OCI-LY1 (cell line): ENCODE data around the gene LONRF2.
A peak's percentile ranks its signal among the peaks of the same experiment; 100 is the strongest.

Experiments
- H2AFZ ChIP-seq: fragments of 200-600 bp; sonication (generic), shearing (Covaris generic); 2 replicates; pipeline ENCODE4 v1.6.0; 2014; ENCODE audit warnings: antibody characterized with exemption, mild to moderate bottlenecking, low read length
- H3F3A ChIP-seq: fragments of 200-600 bp; sonication (generic), shearing (Covaris generic); 2 replicates; pipeline ENCODE4 v1.6.0; 2014; ENCODE audit warnings: mild to moderate bottlenecking, antibody characterized with exemption, low read length, moderate library complexity; ENCODE audit not compliant: insufficient read depth
- H3K27ac ChIP-seq: fragments of 200-600 bp; sonication (generic); 2 replicates; pipeline ENCODE4 v1.5.1; 2014; ENCODE audit warnings: low read length, mixed run types, mild to moderate bottlenecking, low read depth; ENCODE audit not compliant: poor library complexity, severe bottlenecking
- H3K27me3 ChIP-seq: fragments of 200-600 bp; sonication (generic); 2 replicates; pipeline ENCODE4 v1.6.0; 2014; ENCODE audit warnings: antibody characterized with exemption, mild to moderate bottlenecking, low read length, moderate library complexity; ENCODE audit not compliant: insufficient read depth
- H3K36me3 ChIP-seq: fragments of 200-600 bp; sonication (generic); 2 replicates; pipeline ENCODE4 v1.6.1; 2014; ENCODE audit warnings: mild to moderate bottlenecking, antibody characterized with exemption, low read length, moderate library complexity, mixed read lengths; ENCODE audit not compliant: insufficient read depth
- H3K4me1 ChIP-seq: fragments of 200-600 bp; sonication (generic); 2 replicates; pipeline ENCODE4 v1.5.1; 2014; ENCODE audit warnings: mild to moderate bottlenecking, low read length, moderate library complexity; ENCODE audit not compliant: insufficient read depth, severe bottlenecking
- H3K4me2 ChIP-seq: fragments of 200-600 bp; sonication (generic), shearing (Covaris generic); 2 replicates; pipeline ENCODE4 v1.6.1; 2014; ENCODE audit warnings: low read length
- H3K4me3 ChIP-seq: fragments of 200-600 bp; sonication (generic); 2 replicates; pipeline ENCODE4 v1.5.1; 2014; ENCODE audit warnings: low read length, low read depth, mild to moderate bottlenecking, mixed read lengths; ENCODE audit not compliant: poor library complexity, severe bottlenecking
- H3K79me2 ChIP-seq: fragments of 200-600 bp; shearing (Covaris generic); 2 replicates; pipeline ENCODE4 v1.6.1; 2016; ENCODE audit warnings: mixed run types, low read length, mixed read lengths; ENCODE audit not compliant: insufficient read depth
- H3K9ac ChIP-seq: fragments of 200-600 bp; sonication (generic), shearing (Covaris generic); 2 replicates; pipeline ENCODE4 v1.6.1; 2014; ENCODE audit warnings: mild to moderate bottlenecking, low read length, mixed read lengths
- H3K9me2 ChIP-seq: fragments of 200-600 bp; sonication (generic), shearing (Covaris generic); 2 replicates; pipeline ENCODE4 v1.6.1; 2014; ENCODE audit warnings: low read depth, mild to moderate bottlenecking, low read length, mixed read lengths
- H3K9me3 ChIP-seq: fragments of 200-600 bp; shearing (Covaris generic); 2 replicates; pipeline ENCODE4 v1.6.1; 2014; ENCODE audit warnings: low read length, mixed read lengths
- H4K20me1 ChIP-seq: fragments of 200-600 bp; sonication (generic), shearing (Covaris generic); 2 replicates; pipeline ENCODE4 v1.6.0; 2016; ENCODE audit warnings: mild to moderate bottlenecking, low read length; ENCODE audit not compliant: insufficient read depth
- CTCF ChIP-seq: fragments of 200-600 bp; sonication (generic), shearing (Covaris generic); IDR thresholded peaks from 2 replicates; pipeline ENCODE4 v1.5.1; 2017; ENCODE audit warnings: mild to moderate bottlenecking, antibody characterized with exemption, low read length, moderate library complexity, mixed read lengths
- EZH2 ChIP-seq: fragments of 200-600 bp; sonication (generic), shearing (Covaris generic); IDR thresholded peaks from 2 replicates; pipeline ENCODE4 v1.8.0; 2017; ENCODE audit warnings: borderline replicate concordance, mixed run types, mild to moderate bottlenecking, antibody characterized with exemption, low read length, moderate library complexity, mixed read lengths

LONRF2 gene

GRCh38 chr2:100247256-100248043 is 74.9 kb downstream of the LONRF2 start:
- Histone ChIP-seq H3K9me2 (no peaks in the 10 kb centered on the region), H3K4me2 (peak overlapping the region; percentile 73)

GRCh38 chr2:100246163-100247145 is 75.8 kb downstream of the LONRF2 start:
- H3K27me3 ChIP-seq = no peaks in the 10 kb centered on the region
- H2AFZ ChIP-seq = no peak overlapping the region
- H3K4me2 ChIP-seq = peak overlapping the region; percentile 73
- TF ChIP-seq EZH2 = no peak
- peak; percentile 79 for TF ChIP-seq CTCF
- H3K9ac ChIP-seq = peak overlapping the region; percentile 77
- H4K20me1 ChIP-seq = no peaks in the 10 kb centered on the region
- H3K4me1 ChIP-seq = peaks cover 99% of the 10 kb centered on the region
- H3K27ac ChIP-seq = peak overlapping the region; percentile 99
- H3K9me3 ChIP-seq = no peaks in the 10 kb centered on the region
- no peaks in the 10 kb centered on the region for H3K36me3 ChIP-seq
- no peaks in the 10 kb centered on the region; the same call in 1 of the 2 replicates for H3F3A ChIP-seq
- H3K79me2 ChIP-seq = no peaks in the 10 kb centered on the region
- H3K9me2 ChIP-seq = no peaks in the 10 kb centered on the region
- peak overlapping the region; percentile 49 for H3K4me3 ChIP-seq

More at GRCh38 chr2:100247256-100248043, 74.9 kb downstream of the LONRF2 start:
- Histone ChIP-seq H3K79me2 (no peaks in the 10 kb centered on the region), H3K27me3 (no peaks in the 10 kb centered on the region), H3K9me3 (no peaks in the 10 kb centered on the region), H3K36me3 (no peaks in the 10 kb centered on the region), H3K4me3 (peak overlapping the region; percentile 49), H3F3A (no peaks in the 10 kb centered on the region; the same call in 1 of the 2 replicates), H2AFZ (no peak overlapping the region), H4K20me1 (no peaks in the 10 kb centered on the region), H3K4me1 (peaks cover 93% of the 10 kb centered on the region), H3K9ac (peak overlapping the region; percentile 77), H3K27ac (peak overlapping the region; percentile 99)
- no peak for TF ChIP-seq EZH2
- no peak for TF ChIP-seq CTCF

- no peaks in the 10 kb centered on the region; the same call in 1 of the 2 replicates for H3F3A ChIP-seq
- H3K9ac ChIP-seq = peak overlapping the region; percentile 77
- no peaks in the 10 kb centered on the region for H3K9me2 ChIP-seq
- no peak overlapping the region for H3K4me3 ChIP-seq
- no peak for TF ChIP-seq EZH2
- no peak for TF ChIP-seq CTCF
- no peaks in the 10 kb centered on the region for H3K9me3 ChIP-seq
- peak overlapping the region; percentile 99 for H3K27ac ChIP-seq
- H3K79me2 ChIP-seq = no peaks in the 10 kb centered on the region
- no peaks in the 10 kb centered on the region for H3K27me3 ChIP-seq
- no peaks in the 10 kb centered on the region for H4K20me1 ChIP-seq
- H2AFZ ChIP-seq = no peak overlapping the region
- peak overlapping the region; percentile 73 for H3K4me2 ChIP-seq
- H3K36me3 ChIP-seq = no peaks in the 10 kb centered on the region
- peaks cover 91% of the 10 kb centered on the region for H3K4me1 ChIP-seq
Observed at GRCh38 chr2:100245681-100246080, 76.6 kb downstream of the LONRF2 start.
